HL-60/S4 treated with phorbol 12-myristate 13-acetate at 8.2 ng/mL for 4 days and 3 days (cell line): ENCODE data around the gene UBE2C.
"Not testable (repeated sequence)": the region's sequence is repeated elsewhere in the genome, so short reads cannot be mapped to it uniquely, and the experiment has no call there.

Experiments
- in situ Hi-C: fragments of 300-500 bp; cut with MboI; formaldehyde crosslinking; loops from 2 replicates; pipeline ENCODE4 v1.15.0; 2022; ENCODE audit warnings: low sequenced_read_pairs

The UBE2C gene

GRCh38 chr20:45796337-45797065, 15.9 kb upstream of the UBE2C start:
- in situ Hi-C loops = no loop called here

GRCh38 chr20:45797510-45797909, 14.9 kb upstream of the UBE2C start:
- in situ Hi-C loops = not testable (repeated sequence)

- in situ Hi-C loops = not testable (repeated sequence)
Measured at GRCh38 chr20:45797955-45798354, 14.5 kb upstream of the UBE2C start.

- in situ Hi-C loops = no loop called here
Measured at GRCh38 chr20:45798935-45799642, 13.4 kb upstream of the UBE2C start.

- in situ Hi-C loops = no loop called here
Measured at GRCh38 chr20:45801851-45802250, 10.6 kb upstream of the UBE2C start.

GRCh38 chr20:45810191-45810970, 2.1 kb upstream of the UBE2C start:
- in situ Hi-C loops = no loop called here

- in situ Hi-C loops = no loop called here
Measured at GRCh38 chr20:45813006-45813340, 529 bp downstream of the UBE2C start.

- in situ Hi-C loops = no loop called here
Measured at GRCh38 chr20:45813489-45813888, 1.0 kb downstream of the UBE2C start.

- in situ Hi-C loops = no loop called here
Measured at GRCh38 chr20:45814314-45814713, 1.9 kb downstream of the UBE2C start.

GRCh38 chr20:45816951-45817350, 4.5 kb downstream of the UBE2C start:
- in situ Hi-C loops = no loop called here

GRCh38 chr20:45817376-45818194, 5.1 kb downstream of the UBE2C start:
- in situ Hi-C loops = no loop called here

GRCh38 chr20:45818239-45818638, 5.8 kb downstream of the UBE2C start:
- in situ Hi-C loops = no loop called here

- in situ Hi-C loops = no loop called here
Measured at GRCh38 chr20:45819466-45819865, 7.0 kb downstream of the UBE2C start.

GRCh38 chr20:45821947-45822346, 9.5 kb downstream of the UBE2C start:
- in situ Hi-C loops = no loop called here

- in situ Hi-C loops = no loop called here
Measured at GRCh38 chr20:45822857-45823256, 10.4 kb downstream of the UBE2C start.

GRCh38 chr20:45823949-45824835, 11.7 kb downstream of the UBE2C start:
- in situ Hi-C loops = no loop called here

- in situ Hi-C loops = no loop called here
Measured at GRCh38 chr20:45826381-45827019, 14.1 kb downstream of the UBE2C start.

GRCh38 chr20:45827030-45827652, 14.7 kb downstream of the UBE2C start, which contains the start of gene TNNC2:
TNNC2 (minus strand) TSS chr20:45827312; CDS start chr20:45827248, 64 bp downstream.
- in situ Hi-C loops = no loop called here

GRCh38 chr20:45827712-45828111, 15.3 kb downstream of the UBE2C start:
- in situ Hi-C loops = no loop called here
